Progenitor cell of endocrine pancreas (in vitro differentiated cells): Measurements from ENCODE around the gene ZNF766. TPM values are rescaled to one million over a fixed set of nuclear protein-coding genes. Genes with fewer than 3 reads are reported as not detected.

Experiments
- DNase-seq: peaks from one replicate; pipeline ENCODE4 v3.0.0; 2021; ENCODE audit warnings: low spot score; ENCODE audit not compliant: unreplicated experiment
- H3K27ac Mint-ChIP-seq: 2 replicates; pipeline ENCODE4 v1.8.0; 2021; ENCODE audit warnings: mild to moderate bottlenecking, moderate library complexity, mixed read lengths
- H3K27me3 Mint-ChIP-seq: 2 replicates; pipeline ENCODE4 v1.8.0; 2021; ENCODE audit warnings: mixed read lengths
- H3K36me3 Mint-ChIP-seq: 2 replicates; pipeline ENCODE4 v1.8.0; 2022; ENCODE audit warnings: mixed read lengths; ENCODE audit not compliant: insufficient read depth
- H3K4me1 Mint-ChIP-seq: 2 replicates; pipeline ENCODE4 v1.8.0; 2021; ENCODE audit warnings: low read depth, mixed read lengths
- H3K4me3 Mint-ChIP-seq: 2 replicates; pipeline ENCODE4 v1.8.0; 2021; ENCODE audit warnings: low read depth, mild to moderate bottlenecking, moderate library complexity, mixed read lengths
- H3K9me3 Mint-ChIP-seq: 2 replicates; pipeline ENCODE4 v1.8.0; 2021; ENCODE audit warnings: low read depth, mixed read lengths
- long read RNA-seq: library from polyadenylated mRNA; unstranded; transcript quantifications from one replicate; pipeline ENCODE4 v2.0.0, GENCODE V29; 2020
- total RNA-seq: library from RNA; stranded (reverse); gene quantifications from 2 replicates; pipeline ENCODE4 v1.2.1, GENCODE V29; 2021
- TF ChIP-seq, protein P1 (sequence below): fragments of 200-600 bp; sonication (generic); IDR thresholded peaks from one replicate; pipeline ENCODE4 v1.5.0; 2021; ENCODE audit warnings: antibody characterized with exemption, mild to moderate bottlenecking; ENCODE audit not compliant: unreplicated experiment

ZNF766 gene
- total RNA-seq = 27.1 and 29.4 TPM in 2 replicates
- long read RNA-seq, full-length matches to known transcripts = 144 of 157 reads
- long read RNA-seq, partial matches to known transcripts = 2 of 157 reads
- long read RNA-seq, other reads (novel, unspliced or antisense) = 11 of 157 reads

DNA sequence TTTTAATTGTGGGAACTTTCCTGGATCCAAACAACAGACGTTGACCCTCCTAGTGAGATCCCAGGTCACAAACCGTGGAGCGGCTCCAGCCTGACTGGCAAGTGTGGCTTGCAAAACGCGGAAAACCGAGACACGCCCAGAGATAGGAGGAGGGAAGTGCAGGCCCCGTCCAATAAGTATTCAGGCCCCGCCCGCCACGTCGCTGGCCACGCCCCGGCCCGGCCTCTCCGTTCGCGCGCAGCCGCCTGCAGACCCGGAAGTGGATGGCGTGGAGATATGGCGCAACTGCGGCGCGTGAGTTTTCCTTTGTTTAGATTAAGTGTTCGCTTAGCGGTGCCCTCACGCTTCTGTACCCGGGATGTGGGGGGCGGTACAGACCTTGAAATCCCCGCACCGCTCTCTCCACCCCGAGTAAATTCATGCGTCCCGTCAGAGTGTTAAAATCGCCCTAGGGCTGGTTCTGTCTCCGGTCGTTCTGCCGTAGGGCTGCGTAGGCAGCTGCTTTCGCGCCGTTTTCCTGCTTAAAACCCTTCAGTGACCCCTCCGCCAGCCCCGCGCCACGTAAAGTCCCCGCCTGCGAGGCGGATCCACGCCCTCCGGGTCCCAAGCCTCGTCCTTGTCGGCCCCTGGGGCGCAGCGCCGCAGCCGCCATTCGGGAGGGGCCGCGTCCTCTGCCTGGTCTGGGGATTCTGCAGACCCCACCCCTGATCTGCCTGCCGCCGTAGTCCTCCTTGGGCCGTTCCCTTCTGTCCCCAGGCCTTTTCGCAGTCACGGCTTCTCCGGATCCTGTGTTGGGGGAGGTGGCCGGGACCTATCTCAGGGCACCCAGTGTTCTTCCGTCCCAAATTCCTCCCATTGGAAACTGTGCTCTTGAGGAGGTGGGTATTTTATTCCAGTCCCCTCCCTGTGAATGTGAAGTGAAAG, at the start of gene ZNF766:
Gene ZNF766 (plus strand): TSS at position 250 of the 924 bp plus-strand sequence. CDS start 27 bp downstream, at position 277.
- H3K36me3 Mint-ChIP-seq = peaks cover 25% of the 10 kb centered on the region
- H3K27ac Mint-ChIP-seq = peak within 1 kb of the TSS; percentile 99
- peaks cover 18% of the 10 kb centered on the region for H3K4me1 Mint-ChIP-seq
- no peaks in the 10 kb centered on the region for H3K27me3 Mint-ChIP-seq
- H3K4me3 Mint-ChIP-seq = peak within 1 kb of the TSS; percentile 100
- TF ChIP-seq, protein P1, sequence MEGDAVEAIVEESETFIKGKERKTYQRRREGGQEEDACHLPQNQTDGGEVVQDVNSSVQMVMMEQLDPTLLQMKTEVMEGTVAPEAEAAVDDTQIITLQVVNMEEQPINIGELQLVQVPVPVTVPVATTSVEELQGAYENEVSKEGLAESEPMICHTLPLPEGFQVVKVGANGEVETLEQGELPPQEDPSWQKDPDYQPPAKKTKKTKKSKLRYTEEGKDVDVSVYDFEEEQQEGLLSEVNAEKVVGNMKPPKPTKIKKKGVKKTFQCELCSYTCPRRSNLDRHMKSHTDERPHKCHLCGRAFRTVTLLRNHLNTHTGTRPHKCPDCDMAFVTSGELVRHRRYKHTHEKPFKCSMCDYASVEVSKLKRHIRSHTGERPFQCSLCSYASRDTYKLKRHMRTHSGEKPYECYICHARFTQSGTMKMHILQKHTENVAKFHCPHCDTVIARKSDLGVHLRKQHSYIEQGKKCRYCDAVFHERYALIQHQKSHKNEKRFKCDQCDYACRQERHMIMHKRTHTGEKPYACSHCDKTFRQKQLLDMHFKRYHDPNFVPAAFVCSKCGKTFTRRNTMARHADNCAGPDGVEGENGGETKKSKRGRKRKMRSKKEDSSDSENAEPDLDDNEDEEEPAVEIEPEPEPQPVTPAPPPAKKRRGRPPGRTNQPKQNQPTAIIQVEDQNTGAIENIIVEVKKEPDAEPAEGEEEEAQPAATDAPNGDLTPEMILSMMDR = peak; percentile 12
- peak; percentile 94 for DNase-seq
- H3K9me3 Mint-ChIP-seq = peaks cover 8% of the 10 kb centered on the region

- Mint-ChIP-seq H3K9me3 (no peaks in the 10 kb centered on the region), H3K4me3 (no peak overlapping the region), H3K27me3 (no peaks in the 10 kb centered on the region), H3K36me3 (peaks cover 29% of the 10 kb centered on the region), H3K27ac (peak overlapping the region; percentile 50), H3K4me1 (no peaks in the 10 kb centered on the region)
- no peak for DNase-seq
- TF ChIP-seq, protein P1 = no peak
These were observed 49.8 kb upstream of the ZNF766 start for GRCh38 chr19:52219611-52220010.

GRCh38 chr19:52221031-52221430, 48.4 kb upstream of the ZNF766 start:
- Mint-ChIP-seq H3K9me3 (no peaks in the 10 kb centered on the region), H3K27ac (no peak overlapping the region), H3K27me3 (no peaks in the 10 kb centered on the region), H3K4me1 (no peaks in the 10 kb centered on the region), H3K4me3 (no peak overlapping the region), H3K36me3 (peaks cover 34% of the 10 kb centered on the region)
- DNase-seq = no peak
- TF ChIP-seq, protein P1 = no peak

GRCh38 chr19:52221831-52222375, 47.5 kb upstream of the ZNF766 start:
- H3K36me3 Mint-ChIP-seq = peaks cover 38% of the 10 kb centered on the region
- no peak overlapping the region for H3K4me3 Mint-ChIP-seq
- H3K9me3 Mint-ChIP-seq = no peaks in the 10 kb centered on the region
- H3K4me1 Mint-ChIP-seq = no peaks in the 10 kb centered on the region
- TF ChIP-seq, protein P1 = no peak
- no peaks in the 10 kb centered on the region for H3K27me3 Mint-ChIP-seq
- no peak overlapping the region for H3K27ac Mint-ChIP-seq
- no peak for DNase-seq

- Mint-ChIP-seq H3K27ac (no peak overlapping the region), H3K4me3 (no peak overlapping the region), H3K27me3 (no peaks in the 10 kb centered on the region), H3K36me3 (peaks cover 44% of the 10 kb centered on the region), H3K9me3 (no peaks in the 10 kb centered on the region), H3K4me1 (no peaks in the 10 kb centered on the region)
- no peak for DNase-seq
- TF ChIP-seq, protein P1 = no peak
These were observed 45.2 kb upstream of the ZNF766 start for GRCh38 chr19:52224211-52224610.
